HepG2 (cell line): Measurements from ENCODE around the gene TLN1. TPM values are rescaled to one million over a fixed set of nuclear protein-coding genes. Genes with fewer than 3 reads are reported as not detected.

Experiments
- ARHGAP35 ChIP-seq: sonication (generic); formaldehyde crosslinking; IDR thresholded peaks from 2 replicates; pipeline ENCODE4 v1.9.0; 2022; ENCODE audit warnings: mild to moderate bottlenecking, inconsistent platforms, moderate library complexity, missing genetic modification reagents, borderline replicate concordance
- ARNT ChIP-seq: fragments of 450-650 bp; IDR thresholded peaks from 2 replicates; pipeline ENCODE4 v1.6.1; 2017
- FOXK1 ChIP-seq: sonication (generic); formaldehyde crosslinking; IDR thresholded peaks from 2 replicates; pipeline ENCODE4 v1.4.0; 2020; ENCODE audit warnings: low read depth, missing genetic modification reagents, borderline replicate concordance
- HMG20A ChIP-seq: IDR thresholded peaks from 2 replicates; pipeline ENCODE4 v1.6.1; 2016; ENCODE audit warnings: borderline replicate concordance
- MAZ ChIP-seq, 2 experiments: sonication (generic) in 1 of 2; formaldehyde crosslinking in 1 of 2; IDR thresholded peaks; 2 replicates each; pipeline versions ENCODE4 v1.5.0 to v1.6.1; 2012 to 2020; ENCODE audit warnings: low read depth in 2 of 2, mild to moderate bottlenecking in 2 of 2, borderline replicate concordance in 1 of 2, improper control_type of control experiment in 1 of 2, low read length in 1 of 2, missing genetic modification reagents in 1 of 2, moderate library complexity in 1 of 2
- MIER2 ChIP-seq: IDR thresholded peaks from 2 replicates; pipeline ENCODE4 v1.6.1; 2016; ENCODE audit warnings: missing biosample characterization, missing genetic modification reagents
- NONO ChIP-seq, 2 experiments: fragments of 450-650 bp in 1 of 2; sonication (generic) in 1 of 2; formaldehyde crosslinking in 1 of 2; IDR thresholded peaks in 1 of 2; conservative IDR thresholded peaks in 1 of 2; 2 replicates each; pipeline versions ENCODE4 v1.6.1 to v1.8.0; 2017 to 2022; ENCODE audit warnings: mild to moderate bottlenecking in 1 of 2, missing genetic modification reagents in 1 of 2, moderate library complexity in 1 of 2
- PAXIP1 ChIP-seq: sonication (generic); formaldehyde crosslinking; conservative IDR thresholded peaks from 2 replicates; pipeline ENCODE4 v1.4.0; 2020; ENCODE audit warnings: mild to moderate bottlenecking, missing genetic modification reagents, moderate library complexity
- SP4 ChIP-seq: sonication (generic); formaldehyde crosslinking; IDR thresholded peaks from 2 replicates; pipeline ENCODE4 v1.8.1; 2023; ENCODE audit warnings: mild to moderate bottlenecking, missing genetic modification reagents
- SPEN ChIP-seq: sonication (generic); formaldehyde crosslinking; IDR thresholded peaks from 2 replicates; pipeline ENCODE4 v1.5.1; 2020; ENCODE audit warnings: low read depth, mild to moderate bottlenecking, missing genetic modification reagents
- ZNF274 ChIP-seq: sonication (generic); formaldehyde crosslinking; IDR thresholded peaks from 2 replicates; pipeline ENCODE4 v1.5.1; 2020; ENCODE audit warnings: mild to moderate bottlenecking, missing genetic modification reagents
- ZNF296 ChIP-seq: sonication (generic); formaldehyde crosslinking; conservative IDR thresholded peaks from 2 replicates; pipeline ENCODE4 v1.5.0; 2020; ENCODE audit warnings: mild to moderate bottlenecking, missing genetic modification reagents
- ZNF513 ChIP-seq: sonication (generic); formaldehyde crosslinking; conservative IDR thresholded peaks from 2 replicates; pipeline ENCODE4 v1.5.0; 2020; ENCODE audit warnings: missing genetic modification reagents
- polyA plus RNA-seq, 8 experiments: library from polyadenylated mRNA; depleted of rRNA in 3 of 8; stranded (reverse) in 7 of 8; unstranded in 1 of 8; fragments of >200 nt; fragmentation: Illumina TruSeq in 4 of 8; extraction: Trizol in 4 of 8; gene quantifications; 2 replicates each; pipeline versions ENCODE4 v1.2.1 to v1.2.3, GENCODE V29; 2011 to 2016; ENCODE audit warnings: low read depth in 4 of 8, missing spikeins in 1 of 8, mixed read lengths in 1 of 8; ENCODE audit not compliant: insufficient read depth in 1 of 8
- total RNA-seq, 5 experiments: library from RNA; depleted of rRNA; stranded (reverse); fragments of >200 nt; fragmentation: Illumina TruSeq; extraction: Trizol; gene quantifications; 2 replicates each; pipeline ENCODE4 v1.2.3, GENCODE V29; 2016; ENCODE audit warnings: low read depth in 1 of 5
- TF ChIP-seq, protein P1 (sequence below): sonication (generic); formaldehyde crosslinking; IDR thresholded peaks from 2 replicates; pipeline ENCODE4 v1.5.1; 2020; ENCODE audit warnings: mild to moderate bottlenecking, missing genetic modification reagents, moderate library complexity
- TF ChIP-seq, protein P2 (sequence below): sonication (generic); formaldehyde crosslinking; IDR thresholded peaks from 2 replicates; pipeline ENCODE4 v1.4.0; 2020; ENCODE audit warnings: missing genetic modification reagents
- TF ChIP-seq, protein P3 (sequence below): sonication (generic); formaldehyde crosslinking; IDR thresholded peaks from 2 replicates; pipeline ENCODE4 v1.4.0; 2020; ENCODE audit warnings: mild to moderate bottlenecking, missing genetic modification reagents

Gene TLN1
- total and polyA plus RNA-seq, 2 of the 13 experiments (the other 11 are each of a cell fraction or from before 2014, with no cell fraction given) = 35.2 to 51.8 TPM

GRCh38 chr9:35748858-35749514 is 17.0 kb upstream of the TLN1 start, which contains the start of the genes GBA2 and RGP1 (continued):
- TF ChIP-seq MAZ (IDR thresholded peaks at IDR 0.05; ENCODE audit: borderline replicate concordance, low read depth, low read length) (peak; percentile 39; the same call in 1 of the 2 replicates), MAZ (CRISPR knock-in tag; IDR thresholded peaks at IDR 0.05; ENCODE audit: low read depth) (peak; percentile 87), ARHGAP35 (no peak; the same call in 1 of the 2 replicates), ZNF274 (no peak), FOXK1 (CRISPR knock-in tag) (peak; percentile 44; the same call in 1 of the 2 replicates), MIER2 (no peak), SP4 (peak; percentile 76), ARNT (no peak), HMG20A (no peak), ZNF296 (CRISPR knock-in tag) (no peak), NONO (IDR thresholded peaks at IDR 0.05) (no peak), NONO (CRISPR knock-in tag; conservative IDR thresholded peaks at IDR 0.05) (no peak), SPEN (CRISPR knock-in tag) (peak; percentile 93), PAXIP1 (CRISPR knock-in tag) (0 out of 2 replicates have a peak, but pooled peaks have one; percentile 1), ZNF513 (CRISPR knock-in tag) (no peak)
- TF ChIP-seq, protein P1, sequence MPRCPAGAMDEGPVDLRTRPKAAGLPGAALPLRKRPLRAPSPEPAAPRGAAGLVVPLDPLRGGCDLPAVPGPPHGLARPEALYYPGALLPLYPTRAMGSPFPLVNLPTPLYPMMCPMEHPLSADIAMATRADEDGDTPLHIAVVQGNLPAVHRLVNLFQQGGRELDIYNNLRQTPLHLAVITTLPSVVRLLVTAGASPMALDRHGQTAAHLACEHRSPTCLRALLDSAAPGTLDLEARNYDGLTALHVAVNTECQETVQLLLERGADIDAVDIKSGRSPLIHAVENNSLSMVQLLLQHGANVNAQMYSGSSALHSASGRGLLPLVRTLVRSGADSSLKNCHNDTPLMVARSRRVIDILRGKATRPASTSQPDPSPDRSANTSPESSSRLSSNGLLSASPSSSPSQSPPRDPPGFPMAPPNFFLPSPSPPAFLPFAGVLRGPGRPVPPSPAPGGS (CRISPR knock-in tag) = no peak; the same call in 1 of the 2 replicates
- TF ChIP-seq, protein P2, sequence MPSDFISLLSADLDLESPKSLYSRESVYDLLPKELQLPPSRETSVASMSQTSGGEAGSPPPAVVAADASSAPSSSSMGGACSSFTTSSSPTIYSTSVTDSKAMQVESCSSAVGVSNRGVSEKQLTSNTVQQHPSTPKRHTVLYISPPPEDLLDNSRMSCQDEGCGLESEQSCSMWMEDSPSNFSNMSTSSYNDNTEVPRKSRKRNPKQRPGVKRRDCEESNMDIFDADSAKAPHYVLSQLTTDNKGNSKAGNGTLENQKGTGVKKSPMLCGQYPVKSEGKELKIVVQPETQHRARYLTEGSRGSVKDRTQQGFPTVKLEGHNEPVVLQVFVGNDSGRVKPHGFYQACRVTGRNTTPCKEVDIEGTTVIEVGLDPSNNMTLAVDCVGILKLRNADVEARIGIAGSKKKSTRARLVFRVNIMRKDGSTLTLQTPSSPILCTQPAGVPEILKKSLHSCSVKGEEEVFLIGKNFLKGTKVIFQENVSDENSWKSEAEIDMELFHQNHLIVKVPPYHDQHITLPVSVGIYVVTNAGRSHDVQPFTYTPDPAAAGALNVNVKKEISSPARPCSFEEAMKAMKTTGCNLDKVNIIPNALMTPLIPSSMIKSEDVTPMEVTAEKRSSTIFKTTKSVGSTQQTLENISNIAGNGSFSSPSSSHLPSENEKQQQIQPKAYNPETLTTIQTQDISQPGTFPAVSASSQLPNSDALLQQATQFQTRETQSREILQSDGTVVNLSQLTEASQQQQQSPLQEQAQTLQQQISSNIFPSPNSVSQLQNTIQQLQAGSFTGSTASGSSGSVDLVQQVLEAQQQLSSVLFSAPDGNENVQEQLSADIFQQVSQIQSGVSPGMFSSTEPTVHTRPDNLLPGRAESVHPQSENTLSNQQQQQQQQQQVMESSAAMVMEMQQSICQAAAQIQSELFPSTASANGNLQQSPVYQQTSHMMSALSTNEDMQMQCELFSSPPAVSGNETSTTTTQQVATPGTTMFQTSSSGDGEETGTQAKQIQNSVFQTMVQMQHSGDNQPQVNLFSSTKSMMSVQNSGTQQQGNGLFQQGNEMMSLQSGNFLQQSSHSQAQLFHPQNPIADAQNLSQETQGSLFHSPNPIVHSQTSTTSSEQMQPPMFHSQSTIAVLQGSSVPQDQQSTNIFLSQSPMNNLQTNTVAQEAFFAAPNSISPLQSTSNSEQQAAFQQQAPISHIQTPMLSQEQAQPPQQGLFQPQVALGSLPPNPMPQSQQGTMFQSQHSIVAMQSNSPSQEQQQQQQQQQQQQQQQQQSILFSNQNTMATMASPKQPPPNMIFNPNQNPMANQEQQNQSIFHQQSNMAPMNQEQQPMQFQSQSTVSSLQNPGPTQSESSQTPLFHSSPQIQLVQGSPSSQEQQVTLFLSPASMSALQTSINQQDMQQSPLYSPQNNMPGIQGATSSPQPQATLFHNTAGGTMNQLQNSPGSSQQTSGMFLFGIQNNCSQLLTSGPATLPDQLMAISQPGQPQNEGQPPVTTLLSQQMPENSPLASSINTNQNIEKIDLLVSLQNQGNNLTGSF = no peak
- TF ChIP-seq, protein P3, sequence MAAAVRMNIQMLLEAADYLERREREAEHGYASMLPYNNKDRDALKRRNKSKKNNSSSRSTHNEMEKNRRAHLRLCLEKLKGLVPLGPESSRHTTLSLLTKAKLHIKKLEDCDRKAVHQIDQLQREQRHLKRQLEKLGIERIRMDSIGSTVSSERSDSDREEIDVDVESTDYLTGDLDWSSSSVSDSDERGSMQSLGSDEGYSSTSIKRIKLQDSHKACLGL (CRISPR knock-in tag) = no peak
